ENCODE measurements around the gene NRDE2.

NRDE2 gene

DNA sequence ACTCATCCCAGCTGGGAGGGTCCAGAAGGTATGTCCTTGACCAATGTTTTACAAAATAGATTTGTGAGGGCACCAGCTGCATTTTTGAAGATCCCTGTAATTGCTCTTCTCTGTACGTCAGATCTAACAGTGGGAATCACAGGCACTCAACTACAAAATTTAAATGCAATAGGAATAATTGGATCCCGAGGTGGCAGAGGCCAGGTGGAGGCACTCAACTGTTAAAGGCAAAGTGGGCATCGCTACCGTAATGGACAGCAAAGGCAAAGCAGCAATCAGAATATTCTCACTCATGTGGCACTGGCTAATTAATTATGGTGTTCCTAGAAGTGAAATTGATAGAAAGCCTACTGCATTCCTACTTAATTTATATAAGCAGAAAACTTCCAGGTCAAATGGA, 103.3 kb downstream of the NRDE2 start:
- Histone ChIP-seq H3K4me3 (ENCODE audit: low read depth in 1 of 2, low read length in 2 of 2) (no peak overlapping the region), H3K9me3 (ENCODE audit: control insufficient read depth in 1 of 2, low read length in 2 of 2) (peaks cover under 1 to 2% of the 10 kb centered on the region in 2 donors), H3K9ac (ENCODE audit: low read depth in 1 of 2, low read length in 2 of 2) (no peak overlapping the region), H3K4me1 (ENCODE audit: control insufficient read depth in 1 of 2, insufficient read depth in 2 of 2, low read length in 2 of 2) (no peaks in the 10 kb centered on the region), H3K36me3 (ENCODE audit: control insufficient read depth in 1 of 2, insufficient read depth in 2 of 2, low read length in 2 of 2) (no peaks in the 10 kb centered on the region), H3K27ac (ENCODE audit: low read depth, low read length) (no peak overlapping the region), H3K27me3 (ENCODE audit: control insufficient read depth in 1 of 2, insufficient read depth in 2 of 2, low read length in 2 of 2) (no peaks in the 10 kb centered on the region)
